Bronchial epithelial cell (primary cell): Measurements from ENCODE around the gene DPEP2NB. TPM values are rescaled to one million over a fixed set of nuclear protein-coding genes. Genes with fewer than 3 reads are reported as not detected.

Source experiments
- DNase-seq: peaks from one replicate; pipeline ENCODE4 v3.0.0-alpha.2; 2010; ENCODE audit warnings: low read depth
- FAIRE-seq: peaks from 2 replicates; lab custom pipeline; 2011; peaks lifted over from hg19 to GRCh38; lab: Jason Lieb, UNC
- H3K27me3 ChIP-seq: 2 replicates; pipeline ENCODE4 v1.5.1; 2011; ENCODE audit warnings: low read length; ENCODE audit not compliant: control insufficient read depth, insufficient read depth
- H3K36me3 ChIP-seq: 2 replicates; pipeline ENCODE4 v1.5.1; 2011; ENCODE audit warnings: low read length; ENCODE audit not compliant: control insufficient read depth, insufficient read depth
- H3K4me3 ChIP-seq: 2 replicates; pipeline ENCODE4 v1.5.1; 2011; ENCODE audit warnings: mild to moderate bottlenecking, low read depth, low read length, control low read depth
- total RNA-seq: library from RNA; depleted of rRNA; stranded (reverse); fragments of >200 nt; gene quantifications from 2 replicates; pipeline ENCODE4 v1.2.1, GENCODE V29; 2014
- TF ChIP-seq, protein P1 (sequence below): IDR thresholded peaks from 2 replicates; pipeline ENCODE4 v1.5.1; 2011; ENCODE audit warnings: mild to moderate bottlenecking, moderate library complexity, low read length, control low read depth, inconsistent platforms; ENCODE audit not compliant: insufficient read depth, severe bottlenecking

The DPEP2NB gene
- total RNA-seq, 1 donor from 2014 or later, result not detected

DNA sequence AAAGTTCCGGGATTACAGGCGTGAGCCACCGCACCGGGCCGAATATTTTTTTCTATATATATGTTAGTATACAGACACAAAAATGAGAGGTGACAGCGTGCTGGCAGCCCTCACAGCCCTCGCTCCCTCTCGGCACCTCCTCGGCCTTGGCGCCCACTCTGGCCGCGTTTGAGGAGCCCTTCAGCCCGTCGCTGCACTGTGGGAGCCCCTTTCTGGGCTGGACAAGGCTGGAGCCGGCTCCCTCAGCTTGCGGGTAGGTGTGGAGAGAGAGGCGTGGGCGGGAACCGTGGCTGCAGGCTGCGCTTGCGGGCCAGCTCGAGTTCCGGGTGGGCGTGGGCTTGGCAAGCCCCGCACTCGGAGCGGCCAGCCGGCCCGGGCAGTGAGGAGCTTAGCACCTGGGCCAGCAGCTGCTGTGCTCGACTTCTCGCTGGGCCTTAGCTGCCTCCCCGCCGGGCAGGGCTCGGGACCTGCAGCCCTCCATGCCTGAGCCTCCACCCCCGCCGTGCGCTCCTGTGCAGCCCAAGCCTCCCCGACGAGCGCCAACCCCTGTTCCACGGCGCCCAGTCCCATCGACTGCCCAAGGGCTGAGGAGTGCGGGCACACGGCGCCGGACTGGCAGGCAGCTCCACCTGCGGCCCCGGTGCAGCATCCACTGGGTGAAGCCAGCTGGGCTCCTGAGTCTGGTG, 33.6 kb downstream of the DPEP2NB start:
- Histone ChIP-seq H3K27me3 (peaks cover 2% of the 10 kb centered on the region), H3K36me3 (no peaks in the 10 kb centered on the region), H3K4me3 (no peak overlapping the region)
- FAIRE-seq (no peak), DNase-seq (no peak)
- TF ChIP-seq, protein P1, sequence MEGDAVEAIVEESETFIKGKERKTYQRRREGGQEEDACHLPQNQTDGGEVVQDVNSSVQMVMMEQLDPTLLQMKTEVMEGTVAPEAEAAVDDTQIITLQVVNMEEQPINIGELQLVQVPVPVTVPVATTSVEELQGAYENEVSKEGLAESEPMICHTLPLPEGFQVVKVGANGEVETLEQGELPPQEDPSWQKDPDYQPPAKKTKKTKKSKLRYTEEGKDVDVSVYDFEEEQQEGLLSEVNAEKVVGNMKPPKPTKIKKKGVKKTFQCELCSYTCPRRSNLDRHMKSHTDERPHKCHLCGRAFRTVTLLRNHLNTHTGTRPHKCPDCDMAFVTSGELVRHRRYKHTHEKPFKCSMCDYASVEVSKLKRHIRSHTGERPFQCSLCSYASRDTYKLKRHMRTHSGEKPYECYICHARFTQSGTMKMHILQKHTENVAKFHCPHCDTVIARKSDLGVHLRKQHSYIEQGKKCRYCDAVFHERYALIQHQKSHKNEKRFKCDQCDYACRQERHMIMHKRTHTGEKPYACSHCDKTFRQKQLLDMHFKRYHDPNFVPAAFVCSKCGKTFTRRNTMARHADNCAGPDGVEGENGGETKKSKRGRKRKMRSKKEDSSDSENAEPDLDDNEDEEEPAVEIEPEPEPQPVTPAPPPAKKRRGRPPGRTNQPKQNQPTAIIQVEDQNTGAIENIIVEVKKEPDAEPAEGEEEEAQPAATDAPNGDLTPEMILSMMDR, result no peak

DNA sequence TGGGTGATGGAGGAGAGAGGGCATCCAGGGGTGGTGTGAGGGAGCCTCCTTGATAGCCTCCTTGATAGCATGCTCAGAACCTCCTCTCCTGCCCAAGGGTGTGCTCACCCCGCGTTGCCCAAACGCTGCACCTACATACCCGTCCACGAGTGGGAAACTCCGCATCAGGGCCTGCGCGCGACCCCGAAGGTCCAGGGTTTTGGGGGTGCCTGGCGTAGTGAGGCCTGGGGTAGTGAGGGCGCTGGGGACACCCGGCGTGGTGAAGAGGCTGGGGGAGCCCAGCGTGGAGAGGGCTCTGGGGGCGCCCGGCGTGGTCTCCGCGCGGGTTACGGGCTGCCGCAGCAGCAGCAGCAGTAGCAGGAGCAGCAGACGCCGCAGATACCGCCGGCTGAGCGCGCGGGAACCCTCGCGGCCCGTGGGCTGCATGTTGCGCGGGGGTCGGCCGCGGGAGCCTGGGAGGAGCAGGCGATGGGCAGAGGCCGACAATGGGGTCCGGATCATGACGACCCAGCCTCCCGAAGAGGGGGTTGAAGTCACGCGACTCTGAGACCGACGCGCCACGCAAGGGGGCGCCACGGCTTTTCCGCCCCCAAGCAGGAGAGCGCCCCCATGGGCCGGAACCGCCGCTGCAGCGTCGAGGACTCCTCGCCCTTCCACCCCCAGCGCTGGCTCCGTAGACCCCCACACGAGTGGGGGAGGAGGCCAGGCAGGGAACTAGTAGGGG, 35.6 kb downstream of the DPEP2NB start, which contains the start of gene DPEP3:
DPEP3 (minus strand) TSS at position 545 of the 724 bp plus-strand sequence; CDS start at position 426, 119 bp downstream.
- DNase-seq (no peak), FAIRE-seq (no peak)
- no peak within 1 kb of the TSS for H3K4me3 ChIP-seq
- no peaks in the 10 kb centered on the region for H3K36me3 ChIP-seq
- TF ChIP-seq, protein P1, result peak; percentile 7
- peaks cover 4% of the 10 kb centered on the region for H3K27me3 ChIP-seq

DNA sequence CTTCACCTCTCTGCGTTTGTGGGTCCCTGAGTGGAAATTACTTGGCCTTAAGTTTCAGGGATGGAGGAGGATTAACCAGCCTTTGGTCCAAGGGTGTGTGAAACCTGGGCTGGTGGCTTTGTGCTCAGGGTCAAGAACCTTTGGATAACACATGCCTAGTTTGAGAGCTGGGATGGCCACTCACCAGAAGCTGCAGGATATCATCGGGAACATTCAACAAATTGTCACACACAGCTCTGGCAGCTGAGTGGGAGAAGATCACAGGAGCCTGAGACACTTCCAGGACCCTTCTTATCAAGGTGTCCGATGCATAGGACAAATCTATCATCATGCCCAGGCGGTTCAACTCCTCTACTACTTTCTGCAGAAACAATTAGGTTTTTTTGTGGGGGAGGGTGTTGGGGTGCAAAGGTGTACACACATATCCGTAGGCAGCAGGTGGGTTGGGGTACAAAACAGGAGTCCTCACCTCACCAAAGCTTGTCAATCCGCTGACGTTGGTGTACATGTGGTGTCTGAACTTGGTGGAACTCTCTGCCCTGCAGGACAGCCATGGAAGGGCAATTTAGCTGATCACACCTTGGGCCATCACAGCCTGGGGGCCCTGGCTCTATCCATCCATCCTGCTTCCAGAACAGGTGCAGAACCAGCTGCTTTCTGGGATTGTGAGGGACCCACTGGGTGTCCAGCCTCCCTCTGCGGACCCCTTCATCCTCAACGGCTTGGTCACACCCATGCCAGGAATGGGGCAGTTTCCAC, 38.1 kb downstream of the DPEP2NB start:
- TF ChIP-seq, protein P1, result no peak
- FAIRE-seq, result no peak
- no peak for DNase-seq
- Histone ChIP-seq H3K27me3 (peaks cover 4% of the 10 kb centered on the region), H3K36me3 (no peaks in the 10 kb centered on the region), H3K4me3 (no peak overlapping the region)

DNA sequence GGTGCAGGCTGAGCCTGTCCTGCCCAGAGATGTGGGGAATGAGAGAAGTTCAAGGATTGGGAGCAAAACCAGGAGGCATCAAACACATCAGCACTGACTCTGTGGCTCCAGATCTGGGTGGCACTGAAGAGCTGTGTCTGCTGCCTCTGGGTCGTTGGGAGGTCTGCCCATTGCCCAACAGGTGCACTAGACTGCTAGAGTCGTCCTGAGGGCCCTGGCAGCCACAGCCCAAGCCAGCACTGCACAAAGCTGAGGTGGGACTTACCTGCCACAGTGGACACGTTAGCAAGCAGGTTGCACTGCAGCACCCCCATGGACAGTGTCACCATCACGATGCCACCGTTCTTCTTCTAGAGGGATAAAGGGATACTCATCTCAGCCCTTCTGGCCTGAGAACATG, 38.7 kb downstream of the DPEP2NB start:
- Histone ChIP-seq H3K36me3 (no peaks in the 10 kb centered on the region), H3K27me3 (peaks cover 4% of the 10 kb centered on the region), H3K4me3 (no peak overlapping the region)
- no peak for FAIRE-seq
- no peak for DNase-seq
- TF ChIP-seq, protein P1, result no peak

DNA sequence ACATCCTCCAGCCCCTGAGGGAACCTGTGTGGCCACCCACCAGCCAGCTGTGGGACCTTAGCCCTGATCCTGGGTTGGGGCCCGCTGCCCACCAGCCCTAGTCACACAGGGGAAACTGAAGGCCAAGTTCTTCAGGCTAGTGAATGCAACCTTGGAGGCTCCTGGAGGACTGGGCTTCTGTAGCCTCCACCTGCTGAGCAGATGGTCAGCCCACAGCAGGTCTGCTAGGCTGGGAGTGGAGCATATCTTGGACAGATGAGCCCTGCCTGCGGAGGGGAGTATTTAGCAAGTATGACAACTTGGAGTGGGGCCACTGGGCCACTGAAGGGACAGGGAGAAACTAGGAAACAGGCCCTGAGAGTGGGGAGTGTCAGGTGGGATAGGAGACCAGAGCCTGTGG, 39.5 kb downstream of the DPEP2NB start:
- Histone ChIP-seq H3K4me3 (no peak overlapping the region), H3K27me3 (peaks cover 4% of the 10 kb centered on the region), H3K36me3 (no peaks in the 10 kb centered on the region)
- DNase-seq, result no peak
- TF ChIP-seq, protein P1, result no peak
- no peak for FAIRE-seq
